Caco-2 (cell line): ENCODE measurements around the gene ZNF521. TPM values are rescaled to one million over a fixed set of nuclear protein-coding genes. Genes with fewer than 3 reads are reported as not detected.

Experiments used
- BruUV-seq: library from RNA; stranded (reverse); fragments of 400-500 nt; replicated peaks from 2 replicates; lab custom pipeline; 2021; lab: Mats Ljungman, UMichigan
- CTCF ChIA-PET: fragments of 300-600 bp; sonication (Branson Sonifier 250); formaldehyde crosslinking; loops from one replicate; lab custom pipeline; 2022; ENCODE audit warnings: antibody characterized with exemption; lab: Charles Lee
- POLR2A ChIA-PET: fragments of 300-600 bp; sonication (Branson Sonifier 250); formaldehyde crosslinking; loops from one replicate; lab custom pipeline; 2022; ENCODE audit warnings: antibody characterized with exemption; lab: Charles Lee
- DNase-seq, 2 experiments: peaks; one replicate each; pipeline versions ENCODE4 v3.0.0 to v3.0.0-alpha.2; 2020 to 2022
- H3K27me3 ChIP-seq: replicated peaks from 2 replicates; pipeline ENCODE4 v1.6.0; 2011; ENCODE audit warnings: low read length; ENCODE audit not compliant: control insufficient read depth, insufficient read depth
- H3K36me3 ChIP-seq: 2 replicates; pipeline ENCODE4 v1.5.1; 2011; ENCODE audit warnings: low read length; ENCODE audit not compliant: control insufficient read depth, insufficient read depth
- H3K4me1 ChIP-seq: fragments of 250-450 bp; sonication (Bioruptor Pico); 2 replicates; pipeline ENCODE4 v1.5.1; 2020; ENCODE audit warnings: mild to moderate bottlenecking
- H3K4me3 ChIP-seq: 2 replicates; pipeline ENCODE4 v1.5.1; 2011; ENCODE audit warnings: low read depth, mild to moderate bottlenecking, control low read depth, low read length
- H3K9me3 ChIP-seq: fragments of 250-450 bp; sonication (Bioruptor Pico); 2 replicates; pipeline ENCODE4 v1.5.1; 2020; ENCODE audit warnings: mild to moderate bottlenecking, moderate library complexity
- H3K27ac Mint-ChIP-seq: one replicate; pipeline ENCODE4 v1.8.0; 2022; ENCODE audit warnings: mixed read lengths; ENCODE audit not compliant: unreplicated experiment
- H3K27me3 Mint-ChIP-seq: one replicate; pipeline ENCODE4 v1.8.0; 2022; ENCODE audit warnings: mixed read lengths; ENCODE audit not compliant: insufficient read depth, unreplicated experiment
- H3K36me3 Mint-ChIP-seq: one replicate; pipeline ENCODE4 v1.8.0; 2022; ENCODE audit warnings: mild to moderate bottlenecking, mixed read lengths; ENCODE audit not compliant: insufficient read depth, unreplicated experiment
- H3K4me1 Mint-ChIP-seq: one replicate; pipeline ENCODE4 v1.8.0; 2022; ENCODE audit warnings: low read depth, mixed read lengths; ENCODE audit not compliant: unreplicated experiment
- H3K4me3 Mint-ChIP-seq: one replicate; pipeline ENCODE4 v1.8.0; 2022; ENCODE audit warnings: mild to moderate bottlenecking, moderate library complexity, mixed read lengths; ENCODE audit not compliant: unreplicated experiment
- H3K9me3 Mint-ChIP-seq: one replicate; pipeline ENCODE4 v1.8.0; 2022; ENCODE audit warnings: mixed read lengths; ENCODE audit not compliant: unreplicated experiment
- CTCF ChIP-seq, 2 experiments: fragments of 200-600 bp in 1 of 2; IDR thresholded peaks; 1 replicate in 1 of 2; 2 replicates in 1 of 2; pipeline versions ENCODE4 v1.5.1 to v1.8.0; 2011 to 2022; ENCODE audit warnings: antibody characterized with exemption in 1 of 2, control low read depth in 1 of 2, inconsistent platforms in 1 of 2, low read depth in 1 of 2, low read length in 1 of 2, mild to moderate bottlenecking in 1 of 2, moderate library complexity in 1 of 2; ENCODE audit not compliant: insufficient read depth in 1 of 2, severe bottlenecking in 1 of 2, unreplicated experiment in 1 of 2
- intact Hi-C: fragments of 100-400 bp; cut with micrococcal nuclease; formaldehyde crosslinking; loops from one replicate; pipeline ENCODE4 v1.10.0; 2022; ENCODE audit not compliant: unreplicated experiment
- total RNA-seq: library from RNA; stranded (reverse); gene quantifications from 2 replicates; pipeline ENCODE4 v1.2.3, GENCODE V29; 2022

The ZNF521 gene
- total RNA-seq, 1 experiment from 2014 or later: not detected

- intact Hi-C loops: no loop called here
- Histone ChIP-seq H3K27me3 (no peaks in the 10 kb centered on the region), H3K36me3 (no peaks in the 10 kb centered on the region), H3K4me1 (no peaks in the 10 kb centered on the region), H3K9me3 (no peaks in the 10 kb centered on the region), H3K4me3 (no peak overlapping the region)
- Mint-ChIP-seq H3K4me1 (no peaks in the 10 kb centered on the region), H3K9me3 (no peaks in the 10 kb centered on the region), H3K36me3 (no peaks in the 10 kb centered on the region), H3K27ac (no peak overlapping the region), H3K4me3 (no peak overlapping the region), H3K27me3 (no peaks in the 10 kb centered on the region)
- ChIA-PET POLR2A (no interaction called here), CTCF (no interaction called here)
- no TSS peak for BruUV-seq
- DNase-seq: no peak
- no peak for TF ChIP-seq CTCF (IDR thresholded peaks at IDR 0.05; ENCODE audit: insufficient read depth in 1 of 2, low read depth in 1 of 2, low read length in 1 of 2, severe bottlenecking in 1 of 2, unreplicated experiment in 1 of 2)
These were observed 214.8 kb downstream of the ZNF521 start for GRCh38 chr18:25137197-25137472.

- TF ChIP-seq CTCF (IDR thresholded peaks at IDR 0.05; ENCODE audit: insufficient read depth in 1 of 2, low read depth in 1 of 2, low read length in 1 of 2, severe bottlenecking in 1 of 2, unreplicated experiment in 1 of 2): no peak
- H3K36me3 Mint-ChIP-seq: no peaks in the 10 kb centered on the region
- H3K36me3 ChIP-seq: no peaks in the 10 kb centered on the region
- no peak overlapping the region for H3K4me3 Mint-ChIP-seq
- no peaks in the 10 kb centered on the region for H3K9me3 Mint-ChIP-seq
- H3K9me3 ChIP-seq: no peaks in the 10 kb centered on the region
- H3K4me3 ChIP-seq: no peak overlapping the region
- POLR2A ChIA-PET: no interaction called here
- no peaks in the 10 kb centered on the region for H3K27me3 ChIP-seq
- CTCF ChIA-PET: no interaction called here
- no TSS peak for BruUV-seq
- H3K4me1 Mint-ChIP-seq: no peaks in the 10 kb centered on the region
- no peak for DNase-seq
- intact Hi-C loops: no loop called here
- H3K27me3 Mint-ChIP-seq: no peaks in the 10 kb centered on the region
- H3K4me1 ChIP-seq: no peaks in the 10 kb centered on the region
- H3K27ac Mint-ChIP-seq: no peak overlapping the region
These were observed 215.4 kb downstream of the ZNF521 start for GRCh38 chr18:25136416-25137196.

GRCh38 chr18:25134861-25135260, 217.1 kb downstream of the ZNF521 start:
- Histone ChIP-seq H3K4me1 (no peaks in the 10 kb centered on the region), H3K27me3 (no peaks in the 10 kb centered on the region), H3K36me3 (no peaks in the 10 kb centered on the region), H3K4me3 (no peak overlapping the region), H3K9me3 (no peaks in the 10 kb centered on the region)
- CTCF ChIA-PET: no interaction called here
- Mint-ChIP-seq H3K4me1 (no peaks in the 10 kb centered on the region), H3K9me3 (no peaks in the 10 kb centered on the region), H3K27me3 (no peaks in the 10 kb centered on the region), H3K36me3 (no peaks in the 10 kb centered on the region), H3K27ac (no peak overlapping the region), H3K4me3 (no peak overlapping the region)
- POLR2A ChIA-PET: no interaction called here
- intact Hi-C loops: no loop called here
- no peak for TF ChIP-seq CTCF (IDR thresholded peaks at IDR 0.05; ENCODE audit: insufficient read depth in 1 of 2, low read depth in 1 of 2, low read length in 1 of 2, severe bottlenecking in 1 of 2, unreplicated experiment in 1 of 2)
- BruUV-seq: no TSS peak
- no peak for DNase-seq
